GM12875 (cell line): ENCODE measurements around the gene TPCN1.

Source experiments
- H3K4me3 ChIP-seq: one replicate; pipeline ENCODE4 v1.5.1; 2011; ENCODE audit warnings: low read depth, low read length, control low read depth
- CTCF ChIP-seq: IDR thresholded peaks from 2 replicates; pipeline ENCODE4 v1.5.1; 2011; ENCODE audit warnings: low read depth, mild to moderate bottlenecking, control low read depth, inconsistent platforms, low read length, moderate library complexity, borderline replicate concordance; ENCODE audit not compliant: insufficient read depth

Gene TPCN1

GRCh38 chr12:113242560-113242959 lies 21.3 kb downstream of the TPCN1 start:
- TF ChIP-seq CTCF, result no peak

GRCh38 chr12:113244047-113244460 lies 22.8 kb downstream of the TPCN1 start:
- no peak overlapping the region for H3K4me3 ChIP-seq

More at GRCh38 chr12:113242560-113242959, 21.3 kb downstream of the TPCN1 start:
- H3K4me3 ChIP-seq, result no peak overlapping the region

GRCh38 chr12:113244478-113244958 lies 23.3 kb downstream of the TPCN1 start:
- H3K4me3 ChIP-seq, result no peak overlapping the region
- no peak for TF ChIP-seq CTCF

More at GRCh38 chr12:113244047-113244460, 22.8 kb downstream of the TPCN1 start:
- no peak for TF ChIP-seq CTCF

GRCh38 chr12:113245695-113246477 lies 24.6 kb downstream of the TPCN1 start:
- H3K4me3 ChIP-seq, result no peak overlapping the region
- TF ChIP-seq CTCF, result no peak

- no peak for TF ChIP-seq CTCF
- no peak overlapping the region for H3K4me3 ChIP-seq
Measured at GRCh38 chr12:113246478-113247122, 25.3 kb downstream of the TPCN1 start.

GRCh38 chr12:113247123-113248050 lies 26.1 kb downstream of the TPCN1 start:
- TF ChIP-seq CTCF, result no peak
- no peak overlapping the region for H3K4me3 ChIP-seq
